Measurements from ENCODE around the gene DYNLT1. TPM values are rescaled to one million over a fixed set of nuclear protein-coding genes. Genes with fewer than 3 reads are reported as not detected.

Gene DYNLT1
- total and polyA plus RNA-seq, 2 of the 13 experiments (the other 11 are each of a cell fraction or from before 2014, with no cell fraction given) = 108 to 171 TPM

- TF ChIP-seq PBX2 (CRISPR knock-in tag; IDR thresholded peaks at IDR 0.05) (no peak), ZNF556 (CRISPR knock-in tag; IDR thresholded peaks at IDR 0.05; ENCODE audit: borderline replicate concordance) (peak; percentile 35; the same call in 1 of the 2 replicates), SAP130 (CRISPR knock-in tag; IDR thresholded peaks at IDR 0.05; ENCODE audit: low read depth) (peak; percentile 84), ISX (CRISPR knock-in tag; conservative IDR thresholded peaks at IDR 0.05) (no peak; the same call in 1 of the 2 replicates), SMARCE1 (IDR thresholded peaks at IDR 0.05; ENCODE audit: borderline replicate concordance) (no peak), ESRRA (CRISPR knock-in tag; IDR thresholded peaks at IDR 0.05; ENCODE audit: low read depth) (no peak), TP53 (CRISPR knock-in tag; conservative IDR thresholded peaks at IDR 0.05) (peak; percentile 82), TERF1 (CRISPR knock-in tag; IDR thresholded peaks at IDR 0.05) (no peak), ZSCAN21 (CRISPR knock-in tag; IDR thresholded peaks at IDR 0.05; ENCODE audit: borderline replicate concordance) (peak; percentile 77; the same call in 1 of the 2 replicates), ZSCAN22 (CRISPR knock-in tag; IDR thresholded peaks at IDR 0.05) (no peak), ZNF530 (CRISPR knock-in tag; IDR thresholded peaks at IDR 0.05; ENCODE audit: low read depth) (no peak), RFX5 (IDR thresholded peaks at IDR 0.05; ENCODE audit: low read depth, low read length) (no peak), HOMEZ (CRISPR knock-in tag; IDR thresholded peaks at IDR 0.05; ENCODE audit: low read depth) (no peak; the same call in 1 of the 2 replicates), ZBTB38 (CRISPR knock-in tag; IDR thresholded peaks at IDR 0.05) (peak; percentile 78), RORA (CRISPR knock-in tag; IDR thresholded peaks at IDR 0.05) (no peak), SMAD1 (CRISPR knock-in tag; IDR thresholded peaks at IDR 0.05; ENCODE audit: borderline replicate concordance, low read depth) (no peak), WIZ (CRISPR knock-in tag; IDR thresholded peaks at IDR 0.05) (peak; percentile 58; the same call in 1 of the 2 replicates), MTERF4 (CRISPR knock-in tag; IDR thresholded peaks at IDR 0.05) (peak; percentile 79), TBX2 (CRISPR knock-in tag; IDR thresholded peaks at IDR 0.05; ENCODE audit: borderline replicate concordance) (peak; percentile 89), POLR2AphosphoS2 (IDR thresholded peaks at IDR 0.05; ENCODE audit: low read depth, low read length) (no peak), ZNF496 (CRISPR knock-in tag; IDR thresholded peaks at IDR 0.05; ENCODE audit: insufficient replicate concordance) (no peak), TEAD2 (CRISPR knock-in tag; IDR thresholded peaks at IDR 0.05) (no peak), RXRB (CRISPR knock-in tag; IDR thresholded peaks at IDR 0.05; ENCODE audit: borderline replicate concordance) (no peak; the same call in 1 of the 2 replicates), HNF4A (CRISPR knock-in tag; IDR thresholded peaks at IDR 0.05) (no peak), MAF1 (CRISPR knock-in tag; IDR thresholded peaks at IDR 0.05; ENCODE audit: borderline replicate concordance) (0 out of 2 replicates have a peak, but pooled peaks have one; percentile 65), ZNF619 (CRISPR knock-in tag; IDR thresholded peaks at IDR 0.05) (peak; percentile 52; the same call in 1 of the 2 replicates)
Measured at GRCh38 chr6:158644231-158645063, at the start of gene DYNLT1 (continued).
